Tibial artery (tissue), 4 donors: Measurements from ENCODE around the gene VEGFA.

ENCODE experiments used
- DNase-seq, 2 donors: peaks; one replicate each; pipeline ENCODE4 v3.0.0-alpha.2; 2019
- H3K27ac ChIP-seq, 2 donors: fragments of 200-600 bp; sonication (generic) in 1 of 2; 1 replicate in 1 of 2; 2 replicates in 1 of 2; pipeline ENCODE4 v1.5.1; 2018 to 2019; ENCODE audit warnings: mild to moderate bottlenecking in 1 of 2
- H3K27me3 ChIP-seq, 2 donors: fragments of 200-600 bp; sonication (generic) in 1 of 2; one replicate each; pipeline versions ENCODE4 v1.5.1 to v1.6.0; 2016 to 2019
- H3K36me3 ChIP-seq, 3 donors: fragments of 200-600 bp; sonication (generic) in 2 of 3; one replicate each; pipeline ENCODE4 v1.5.1; 2016 to 2019; ENCODE audit warnings: mild to moderate bottlenecking in 2 of 3
- H3K4me1 ChIP-seq, 4 donors: fragments of 200-600 bp; sonication (generic) in 2 of 4; 1 replicate in 3 of 4; 2 replicates in 1 of 4; pipeline ENCODE4 v1.5.1; 2016 to 2019
- H3K4me3 ChIP-seq, 2 donors: fragments of 200-600 bp; sonication (generic) in 1 of 2; 1 replicate in 1 of 2; 2 replicates in 1 of 2; pipeline ENCODE4 v1.5.1; 2018 to 2019; ENCODE audit warnings: mild to moderate bottlenecking in 2 of 2
- H3K9me3 ChIP-seq, 3 donors: fragments of 200-600 bp; sonication (generic) in 1 of 3; one replicate each; pipeline ENCODE4 v1.5.1; 2016 to 2019
- intact Hi-C: fragments of 100-400 bp; cut with DNase I; formaldehyde crosslinking; loops from one replicate; pipeline ENCODE4 v1.15.0; 2023; ENCODE audit warnings: low total_unique reads
- TF ChIP-seq, protein P1 (sequence below), 2 experiments: fragments of 200-600 bp in 1 of 2; fragments of 450-650 bp in 1 of 2; IDR thresholded peaks; one replicate each; pipeline ENCODE4 v1.5.1; 2017 to 2019; ENCODE audit warnings: antibody characterized with exemption in 2 of 2, mild to moderate bottlenecking in 1 of 2, moderate library complexity in 1 of 2

Gene VEGFA

DNA sequence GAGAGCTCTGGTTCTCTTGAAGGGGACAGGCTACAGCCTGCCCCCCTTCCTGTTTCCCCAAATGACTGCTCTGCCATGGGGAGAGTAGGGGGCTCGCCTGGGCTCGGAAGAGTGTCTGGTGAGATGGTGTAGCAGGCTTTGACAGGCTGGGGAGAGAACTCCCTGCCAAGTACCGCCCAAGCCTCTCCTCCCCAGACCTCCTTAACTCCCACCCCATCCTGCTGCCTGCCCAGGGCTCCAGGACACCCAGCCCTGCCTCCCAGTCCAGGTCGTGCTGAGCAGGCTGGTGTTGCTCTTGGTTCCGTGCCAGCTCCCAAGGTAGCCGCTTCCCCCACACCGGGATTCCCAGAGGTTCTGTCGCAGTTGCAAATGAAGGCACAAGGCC, 9.8 kb downstream of the VEGFA start:
- peaks cover 20 to 79% (median 67%) of the 10 kb centered on the region in 3 donors for H3K36me3 ChIP-seq
- DNase-seq, result no peak
- no peaks in the 10 kb centered on the region for H3K27me3 ChIP-seq
- no peak overlapping the region for H3K4me3 ChIP-seq
- H3K27ac ChIP-seq, result no peak overlapping the region
- intact Hi-C loops, result no loop called here
- no peaks in the 10 kb centered on the region for H3K9me3 ChIP-seq
- H3K4me1 ChIP-seq, result peaks cover 0 to 21% (median 6%) of the 10 kb centered on the region in 4 donors
- TF ChIP-seq, protein P1, sequence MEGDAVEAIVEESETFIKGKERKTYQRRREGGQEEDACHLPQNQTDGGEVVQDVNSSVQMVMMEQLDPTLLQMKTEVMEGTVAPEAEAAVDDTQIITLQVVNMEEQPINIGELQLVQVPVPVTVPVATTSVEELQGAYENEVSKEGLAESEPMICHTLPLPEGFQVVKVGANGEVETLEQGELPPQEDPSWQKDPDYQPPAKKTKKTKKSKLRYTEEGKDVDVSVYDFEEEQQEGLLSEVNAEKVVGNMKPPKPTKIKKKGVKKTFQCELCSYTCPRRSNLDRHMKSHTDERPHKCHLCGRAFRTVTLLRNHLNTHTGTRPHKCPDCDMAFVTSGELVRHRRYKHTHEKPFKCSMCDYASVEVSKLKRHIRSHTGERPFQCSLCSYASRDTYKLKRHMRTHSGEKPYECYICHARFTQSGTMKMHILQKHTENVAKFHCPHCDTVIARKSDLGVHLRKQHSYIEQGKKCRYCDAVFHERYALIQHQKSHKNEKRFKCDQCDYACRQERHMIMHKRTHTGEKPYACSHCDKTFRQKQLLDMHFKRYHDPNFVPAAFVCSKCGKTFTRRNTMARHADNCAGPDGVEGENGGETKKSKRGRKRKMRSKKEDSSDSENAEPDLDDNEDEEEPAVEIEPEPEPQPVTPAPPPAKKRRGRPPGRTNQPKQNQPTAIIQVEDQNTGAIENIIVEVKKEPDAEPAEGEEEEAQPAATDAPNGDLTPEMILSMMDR (IDR thresholded peaks at IDR 0.05), result no peak

DNA sequence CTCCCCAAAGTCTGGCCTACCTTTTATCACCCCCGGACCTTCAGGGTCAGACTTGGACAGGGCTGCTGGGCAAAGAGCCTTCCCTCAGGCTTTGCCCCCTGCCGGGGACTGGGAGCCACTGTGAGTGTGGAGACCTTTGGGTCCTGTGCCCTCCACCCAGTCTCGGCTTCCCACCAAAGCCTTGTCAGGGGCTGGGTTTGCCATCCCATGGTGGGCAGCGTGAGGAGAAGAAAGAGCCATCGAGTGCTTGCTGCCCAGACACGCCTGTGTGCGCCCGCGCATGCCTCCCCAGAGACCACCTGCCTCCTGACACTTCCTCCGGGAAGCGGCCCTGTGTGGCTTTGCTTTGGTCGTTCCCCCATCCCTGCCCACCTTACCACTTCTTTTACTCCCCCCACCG, 10.3 kb downstream of the VEGFA start:
- Histone ChIP-seq H3K4me1 (peaks cover 0 to 16% (median 2%) of the 10 kb centered on the region in 4 donors), H3K9me3 (no peaks in the 10 kb centered on the region), H3K27me3 (no peaks in the 10 kb centered on the region), H3K36me3 (peaks cover 25 to 84% (median 71%) of the 10 kb centered on the region in 3 donors), H3K27ac (no peak overlapping the region), H3K4me3 (no peak overlapping the region)
- intact Hi-C loops, result no loop called here
- no peak for DNase-seq
- TF ChIP-seq, protein P1 (IDR thresholded peaks at IDR 0.05), result no peak

DNA sequence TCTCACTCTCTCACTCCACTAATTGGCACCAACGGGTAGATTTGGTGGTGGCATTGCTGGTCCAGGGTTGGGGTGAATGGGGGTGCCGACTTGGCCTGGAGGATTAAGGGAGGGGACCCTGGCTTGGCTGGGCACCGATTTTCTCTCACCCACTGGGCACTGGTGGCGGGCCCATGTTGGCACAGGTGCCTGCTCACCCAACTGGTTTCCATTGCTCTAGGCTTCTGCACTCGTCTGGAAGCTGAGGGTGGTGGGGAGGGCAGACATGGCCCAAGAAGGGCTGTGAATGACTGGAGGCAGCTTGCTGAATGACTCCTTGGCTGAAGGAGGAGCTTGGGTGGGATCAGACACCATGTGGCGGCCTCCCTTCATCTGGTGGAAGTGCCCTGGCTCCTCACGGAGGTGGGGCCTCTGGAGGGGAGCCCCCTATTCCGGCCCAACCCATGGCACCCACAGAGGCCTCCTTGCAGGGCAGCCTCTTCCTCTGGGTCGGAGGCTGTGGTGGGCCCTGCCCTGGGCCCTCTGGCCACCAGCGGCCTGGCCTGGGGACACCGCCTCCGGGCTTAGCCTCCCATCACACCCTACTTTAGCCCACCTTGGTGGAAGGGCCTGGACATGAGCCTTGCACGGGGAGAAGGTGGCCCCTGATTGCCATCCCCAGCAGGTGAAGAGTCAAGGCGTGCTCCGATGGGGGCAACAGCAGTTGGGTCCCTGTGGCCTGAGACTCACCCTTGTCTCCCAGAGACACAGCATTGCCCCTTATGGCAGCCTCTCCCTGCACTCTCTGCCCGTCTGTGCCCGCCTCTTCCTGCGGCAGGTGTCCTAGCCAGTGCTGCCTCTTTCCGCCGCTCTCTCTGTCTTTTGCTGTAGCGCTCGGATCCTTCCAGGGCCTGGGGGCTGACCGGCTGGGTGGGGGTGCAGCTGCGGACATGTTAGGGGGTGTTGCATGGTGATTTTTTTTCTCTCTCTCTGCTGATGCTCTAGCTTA, 11.2 kb downstream of the VEGFA start:
- H3K36me3 ChIP-seq, result peaks cover 25 to 90% (median 76%) of the 10 kb centered on the region in 3 donors

DNA sequence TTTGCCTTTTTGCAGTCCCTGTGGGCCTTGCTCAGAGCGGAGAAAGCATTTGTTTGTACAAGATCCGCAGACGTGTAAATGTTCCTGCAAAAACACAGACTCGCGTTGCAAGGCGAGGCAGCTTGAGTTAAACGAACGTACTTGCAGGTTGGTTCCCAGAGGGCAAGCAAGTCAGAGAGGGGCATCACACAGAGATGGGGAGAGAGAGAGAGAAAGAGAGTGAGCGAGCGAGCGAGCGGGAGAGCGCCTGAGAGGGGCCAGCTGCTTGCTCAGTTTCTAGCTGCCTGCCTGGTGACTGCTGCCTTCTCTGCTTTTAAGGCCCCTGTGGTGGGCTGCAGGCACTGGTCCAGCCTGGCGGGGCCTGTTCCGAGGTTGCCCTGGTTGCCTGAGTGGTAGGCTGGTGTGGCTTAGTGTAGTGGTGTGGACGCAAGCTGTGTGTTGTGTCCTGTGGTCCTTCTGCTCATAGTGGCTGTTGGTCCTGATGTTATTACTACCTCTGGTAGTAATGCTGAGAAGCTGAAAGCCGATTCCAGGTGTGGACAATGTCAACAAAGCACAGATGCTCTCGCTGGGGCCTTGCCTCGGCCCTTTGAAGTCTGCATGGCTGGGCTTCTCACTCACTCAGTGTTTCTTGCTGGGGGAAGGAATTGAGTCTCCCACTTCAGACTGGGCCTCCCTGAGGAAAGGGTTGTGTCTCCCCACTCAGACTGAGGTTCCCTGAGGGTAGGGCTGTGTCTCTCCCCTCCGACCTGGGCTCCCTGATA, 12.1 kb downstream of the VEGFA start:
- Histone ChIP-seq H3K27ac (no peak overlapping the region), H3K9me3 (no peaks in the 10 kb centered on the region), H3K4me3 (no peak overlapping the region), H3K4me1 (peaks cover 0 to 14% (median 0%) of the 10 kb centered on the region in 4 donors), H3K27me3 (no peaks in the 10 kb centered on the region), H3K36me3 (peaks cover 25 to 87% (median 76%) of the 10 kb centered on the region in 3 donors)
- DNase-seq, result no peak
- TF ChIP-seq, protein P1 (IDR thresholded peaks at IDR 0.05), result no peak
- intact Hi-C loops, result no loop called here

More for the DNA sequence above, 11.2 kb downstream of the VEGFA start:
- DNase-seq, result no peak
- no peak overlapping the region for H3K27ac ChIP-seq
- TF ChIP-seq, protein P1 (IDR thresholded peaks at IDR 0.05), result no peak
- H3K4me3 ChIP-seq, result no peak overlapping the region
- no peaks in the 10 kb centered on the region for H3K27me3 ChIP-seq
- H3K9me3 ChIP-seq, result no peaks in the 10 kb centered on the region
- intact Hi-C loops, result no loop called here
- H3K4me1 ChIP-seq, result peaks cover 0 to 14% (median 0%) of the 10 kb centered on the region in 4 donors

DNA sequence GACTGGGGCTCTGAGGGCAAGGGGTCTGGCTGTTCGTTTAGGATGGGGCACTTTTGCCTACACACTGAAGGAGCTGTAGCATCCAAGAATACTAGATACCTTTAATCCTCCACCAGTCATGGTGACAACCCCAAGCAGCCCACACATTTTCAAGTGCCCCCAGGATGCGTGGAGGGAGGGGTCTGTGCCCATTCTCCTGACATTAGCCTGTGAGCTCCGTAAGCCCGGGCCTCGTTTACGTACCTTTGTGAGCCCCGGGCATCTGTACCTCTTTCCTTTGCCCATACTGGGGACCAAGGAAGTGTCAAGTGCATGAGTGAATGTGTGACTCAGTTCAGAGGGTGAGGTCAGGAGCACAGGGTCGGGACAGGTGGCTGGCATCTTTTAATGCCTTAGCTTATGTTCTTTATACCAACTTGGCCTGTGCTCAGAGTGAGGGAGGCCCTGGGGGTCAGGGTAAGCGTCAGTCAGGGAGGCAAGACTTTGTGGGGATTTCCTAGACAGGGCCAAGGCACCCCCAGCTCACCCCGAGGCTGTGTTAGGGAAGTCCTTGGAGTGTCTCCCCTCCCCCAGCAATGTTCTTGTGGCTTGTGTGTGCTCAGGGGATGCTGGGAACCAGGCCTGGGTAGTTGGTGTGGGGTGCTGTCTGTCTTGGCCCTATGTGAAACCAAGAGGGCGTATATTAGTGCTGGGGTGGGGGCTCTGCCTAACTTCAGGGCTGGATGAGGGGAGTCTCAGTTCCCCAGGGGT, 12.9 kb downstream of the VEGFA start:
- Histone ChIP-seq H3K27ac (no peak overlapping the region), H3K27me3 (no peaks in the 10 kb centered on the region), H3K4me3 (no peak overlapping the region), H3K36me3 (peaks cover 25 to 79% (median 68%) of the 10 kb centered on the region in 3 donors), H3K9me3 (no peaks in the 10 kb centered on the region), H3K4me1 (peaks cover 0 to 14% (median 0%) of the 10 kb centered on the region in 4 donors)
- intact Hi-C loops, result no loop called here
- DNase-seq, result no peak
- TF ChIP-seq, protein P1 (IDR thresholded peaks at IDR 0.05), result no peak
